Femur (tissue), 1 donor: ENCODE measurements around the gene KRTAP5-8.
"Not testable (repeated sequence)": the region's sequence is repeated elsewhere in the genome, so short reads cannot be mapped to it uniquely, and the experiment has no call there.

Experiments used
- DNase-seq: peaks from one replicate; pipeline ENCODE4 v3.0.0-alpha.2; 2017

The KRTAP5-8 gene

GRCh38 chr11:71575723-71576424, 38.0 kb downstream of the KRTAP5-8 start:
- no peak for DNase-seq

GRCh38 chr11:71576688-71577465, 39.1 kb downstream of the KRTAP5-8 start:
- not testable (repeated sequence) for DNase-seq

GRCh38 chr11:71577469-71578004, 39.7 kb downstream of the KRTAP5-8 start:
- no peak for DNase-seq

DNA sequence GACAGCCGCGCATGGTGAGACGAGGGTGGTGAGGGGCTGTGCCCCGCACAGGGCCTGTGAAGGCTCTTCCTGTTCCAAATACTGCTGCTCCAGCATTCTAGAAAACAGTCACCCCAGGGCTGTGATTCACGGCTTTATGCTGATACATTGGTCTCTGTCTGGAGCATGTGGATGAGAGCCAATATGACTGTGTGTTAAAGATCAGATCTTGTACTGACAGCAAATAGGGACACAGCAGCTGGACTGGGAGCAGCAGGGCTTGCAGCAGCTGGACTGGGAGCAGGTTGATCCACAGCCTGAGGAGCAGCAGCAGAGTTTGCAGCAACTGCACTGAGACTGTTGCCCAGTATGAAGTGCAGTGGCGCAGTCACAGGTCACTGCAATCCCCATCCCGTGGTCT, 41.7 kb downstream of the KRTAP5-8 start:
- DNase-seq, result not testable (repeated sequence)

DNA sequence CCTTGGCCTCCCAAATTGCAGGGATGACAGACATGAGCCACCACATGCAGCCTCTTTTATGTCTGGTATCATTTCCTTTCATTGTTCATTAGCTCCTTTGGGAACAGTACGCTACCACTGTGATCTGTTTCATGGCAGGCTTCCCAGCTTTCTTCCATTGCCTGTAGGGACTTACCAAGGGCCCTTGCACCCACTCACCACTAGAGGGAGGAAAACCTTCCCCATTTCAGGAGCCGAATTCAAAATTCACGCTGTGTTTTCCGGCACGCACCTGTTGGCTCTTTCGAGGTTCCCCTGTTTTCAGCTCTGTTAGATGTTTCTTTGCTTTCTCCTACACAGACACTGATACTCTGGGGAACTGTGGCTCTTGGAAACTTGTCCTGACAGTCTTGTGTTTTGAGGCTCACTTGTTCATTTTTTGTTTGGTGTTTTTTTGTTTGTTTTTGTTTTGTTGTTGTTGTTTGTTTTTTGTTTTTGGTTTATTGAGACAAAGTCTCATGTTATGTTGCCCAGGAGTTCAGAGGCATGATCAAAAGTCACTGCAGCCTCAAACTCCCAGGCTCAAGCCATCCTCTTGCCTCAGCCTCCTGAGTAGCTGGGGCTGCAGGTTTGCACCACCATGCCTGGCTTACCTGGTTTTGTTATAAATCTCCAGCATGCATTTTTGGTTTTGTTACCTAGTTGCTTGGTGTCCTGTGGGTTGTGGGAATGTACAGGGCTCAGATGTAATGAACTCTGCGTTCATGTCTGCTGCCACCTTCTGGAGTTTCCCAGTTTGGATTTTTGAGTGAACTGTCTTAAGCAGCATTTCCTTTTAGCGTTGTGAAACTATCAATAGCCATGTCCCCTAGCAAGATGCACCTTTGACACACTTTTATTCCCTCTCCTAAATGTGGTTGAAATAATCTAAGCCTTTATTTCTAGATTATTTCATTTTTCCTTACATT, 42.5 kb downstream of the KRTAP5-8 start:
- peak; percentile 68 for DNase-seq

- DNase-seq, result no peak
Observed at GRCh38 chr11:71581826-71582225, 44.0 kb downstream of the KRTAP5-8 start.

DNA sequence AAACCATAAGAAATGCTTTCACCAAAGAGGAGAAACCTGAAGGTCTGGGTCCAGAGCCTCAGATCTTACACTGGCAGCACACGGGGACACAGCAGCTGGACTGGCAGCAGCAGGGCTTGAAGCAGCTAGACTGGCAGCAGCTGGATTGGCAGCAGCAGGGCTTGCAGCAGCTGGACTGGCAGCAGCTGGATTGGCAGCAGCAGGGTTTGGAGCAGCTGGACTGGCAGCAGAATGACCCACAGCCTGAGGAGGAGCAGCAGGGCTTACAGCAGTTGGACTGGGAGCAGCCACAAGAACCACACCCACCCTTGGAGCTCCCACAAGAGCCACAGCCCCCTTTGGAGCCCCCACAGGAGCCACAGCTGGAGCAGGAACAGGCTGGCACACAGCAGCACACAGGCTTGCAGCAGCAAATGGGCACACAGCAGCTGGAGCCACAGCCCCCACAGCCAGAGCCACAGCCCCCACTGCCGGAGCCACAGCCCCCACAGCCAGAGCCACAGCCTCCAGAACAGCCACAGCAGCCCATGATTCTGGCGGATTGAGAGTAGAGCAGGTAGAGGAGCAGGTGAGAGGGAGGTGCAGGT, 44.6 kb downstream of the KRTAP5-8 start, which contains the start of gene KRTAP5-11:
Gene KRTAP5-11 (minus strand): TSS at position 567 of the 587 bp plus-strand sequence. CDS start 38 bp downstream, at position 529.
- peak; percentile 38 for DNase-seq

- DNase-seq, result not testable (repeated sequence)
Observed at GRCh38 chr11:71582969-71583368, 45.1 kb downstream of the KRTAP5-8 start.

GRCh38 chr11:71585673-71586072, 47.8 kb downstream of the KRTAP5-8 start:
- not testable (repeated sequence) for DNase-seq

DNA sequence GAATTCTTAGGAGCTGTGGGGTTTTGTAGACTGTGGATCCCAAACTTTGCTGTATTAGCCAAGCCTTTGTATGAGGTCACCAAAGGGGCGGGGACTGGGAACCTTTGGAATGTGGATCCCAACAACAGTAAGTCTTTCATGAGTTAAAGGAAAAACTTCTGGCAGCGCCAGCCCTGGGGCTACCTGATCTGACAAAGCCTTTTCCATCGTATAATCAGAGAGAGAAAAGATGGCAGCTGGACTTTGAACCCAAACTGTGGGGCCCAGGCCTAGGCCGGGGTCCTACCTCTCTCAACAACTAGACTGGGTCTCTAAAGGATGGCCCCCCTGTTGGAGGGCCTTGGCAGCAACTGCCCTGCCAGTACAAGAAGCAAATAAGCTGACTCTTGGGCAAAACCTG, 50.5 kb downstream of the KRTAP5-8 start:
- DNase-seq, result not testable (repeated sequence)
